ENCODE data around the gene BRDT. TPM values are rescaled to one million over a fixed set of nuclear protein-coding genes. Genes with fewer than 3 reads are reported as not detected.

BRDT gene
- total and polyA plus RNA-seq, 2 of the 8 experiments (the other 6 are each of a cell fraction or from before 2014, with no cell fraction given): 0.08 TPM; not detected in 1

- Histone ChIP-seq H3K23me2 (ENCODE audit: low read depth, low read length) (no peaks in the 10 kb centered on the region), H3K79me2 (ENCODE audit: control insufficient read depth in 1 of 2, insufficient read depth in 2 of 2, low read length in 2 of 2) (no peaks in the 10 kb centered on the region), H2BK20ac (ENCODE audit: low read length) (no peak overlapping the region), H3K27ac (ENCODE audit: low read depth, low read length) (no peak overlapping the region), H3K9ac (replicated peaks in 1 of 4; ENCODE audit: extremely low read depth in 1 of 4, low read depth in 3 of 4, low read length in 3 of 4) (no peak overlapping the region), H3K27me3 (replicated peaks in 1 of 4; ENCODE audit: control insufficient read depth in 3 of 4, extremely low read depth in 1 of 4, insufficient read depth in 3 of 4, low read length in 3 of 4) (no peaks in the 10 kb centered on the region), H4K5ac (ENCODE audit: insufficient read length, low read depth, low read length) (no peak overlapping the region), H3K14ac (ENCODE audit: insufficient read length) (no peak overlapping the region), H2BK120ac (replicated peaks; ENCODE audit: low read depth, low read length) (no peak overlapping the region), H3K4me3 (ENCODE audit: extremely low read depth in 1 of 4, insufficient read depth in 2 of 4, low read depth in 3 of 4, low read length in 4 of 4) (no peak overlapping the region), H3K4me1 (replicated peaks in 1 of 4; ENCODE audit: control insufficient read depth in 3 of 4, insufficient read depth in 4 of 4, low read length in 3 of 4) (no peaks in the 10 kb centered on the region), H2BK5ac (ENCODE audit: low read depth, low read length) (no peak overlapping the region), H3K36me3 (ENCODE audit: control insufficient read depth in 2 of 4, insufficient read depth in 4 of 4, low read length in 3 of 4) (no peaks in the 10 kb centered on the region), H3K18ac (ENCODE audit: extremely low read depth, low read length) (no peak overlapping the region), H2BK15ac (ENCODE audit: low read length) (no peak overlapping the region), H3K79me1 (ENCODE audit: low read depth, low read length) (no peaks in the 10 kb centered on the region), H4K20me1 (replicated peaks in 1 of 2; ENCODE audit: control insufficient read depth in 1 of 2, insufficient read depth in 2 of 2, low read length in 2 of 2) (no peaks in the 10 kb centered on the region), H3K23ac (ENCODE audit: insufficient read length) (no peak overlapping the region), H2AK5ac (ENCODE audit: low read depth, low read length) (no peak overlapping the region), H3K4me2 (ENCODE audit: insufficient read depth in 1 of 2, low read depth in 2 of 2, low read length in 2 of 2) (no peak overlapping the region), H2AFZ (ENCODE audit: low read length) (no peak overlapping the region), H3K4ac (replicated peaks; ENCODE audit: insufficient read length, low read depth, low read length) (no peak overlapping the region), H2BK12ac (ENCODE audit: low read depth, low read length) (no peak overlapping the region), H3K9me3 (ENCODE audit: insufficient read depth in 2 of 2, low read depth in 1 of 2, low read length in 1 of 2) (no peaks in the 10 kb centered on the region), H3K56ac (replicated peaks; ENCODE audit: insufficient read length, low read depth, low read length) (no peak overlapping the region), H4K91ac (replicated peaks; ENCODE audit: insufficient read length, low read length) (no peak overlapping the region), H4K8ac (ENCODE audit: extremely low read depth, insufficient read depth, low read length) (no peak overlapping the region)
- TF ChIP-seq NANOG (IDR thresholded peaks at IDR 0.05; ENCODE audit: insufficient read depth, low read depth, low read length, poor library complexity, severe bottlenecking): no peak
- TF ChIP-seq E2F6 (IDR thresholded peaks at IDR 0.05): no peak
- TF ChIP-seq RBBP5 (IDR thresholded peaks at IDR 0.05; ENCODE audit: borderline replicate concordance, low read depth, low read length): no peak
- 48% methylated on average over 1 of the region's 1 CpG; no CpG with 5 or more reads in 1 of the 2 experiments for WGBS, 2 experiments (ENCODE audit: extremely low coverage in 1 of 2, insufficient coverage in 1 of 2, insufficient read length in 1 of 2, insufficient replicate concordance in 2 of 2, low coverage in 1 of 2, low lambda C conversion rate in 2 of 2, missing lambda C conversion rate in 1 of 2)
- no peak for DNase-seq (ENCODE audit: low read depth in 1 of 2, low spot score in 2 of 2)
- CTCF ChIA-PET (ENCODE audit: partially characterized antibody): interaction anchor here (0.9 to 3.0 kb wide), 2 partner anchors 13 to 15 kb away, joined by 3 to 9 read pairs; no protein-coding TSS in a partner anchor
- POLR2A ChIA-PET (ENCODE audit: partially characterized antibody): no interaction called here
- no peak for FAIRE-seq
These were observed 32.9 kb downstream of the BRDT start for GRCh38 chr1:91981996-91982609.
